T-helper 1 cell treated with Interleukin-12 subunit alpha and Interleukin-12 subunit beta and Interleukin-4 antibody, amounts not matched to agents 30 ng/mL and 1 ng/mL, for 36 hours (primary cell): ENCODE results near the gene CUX1. TPM values are rescaled to one million over a fixed set of nuclear protein-coding genes. Genes with fewer than 3 reads are reported as not detected.

ENCODE experiments used
- intact Hi-C: fragments of 100-400 bp; cut with micrococcal nuclease; formaldehyde crosslinking; loops from one replicate; pipeline ENCODE4 v1.15.1; 2024
- total RNA-seq: library from RNA; stranded (reverse); gene quantifications from 2 replicates; pipeline ENCODE4 v1.2.3, GENCODE V29; 2022

Gene CUX1
- total RNA-seq, 1 donor from 2014 or later, result 24.5 TPM

GRCh38 chr7:102255916-102256315, 438.5 kb downstream of the CUX1 start:
- intact Hi-C loops, result no loop called here

GRCh38 chr7:102258073-102258748, 440.8 kb downstream of the CUX1 start:
- intact Hi-C loops, result no loop called here

GRCh38 chr7:102258749-102259107, 441.3 kb downstream of the CUX1 start:
- intact Hi-C loops, result no loop called here

GRCh38 chr7:102260856-102261255, 443.4 kb downstream of the CUX1 start:
- intact Hi-C loops, result no loop called here

- intact Hi-C loops, result no loop called here
Measured at GRCh38 chr7:102261451-102261850, 444.0 kb downstream of the CUX1 start.

- intact Hi-C loops, result no loop called here
Measured at GRCh38 chr7:102262546-102262945, 445.1 kb downstream of the CUX1 start.

- intact Hi-C loops, result no loop called here
Measured at GRCh38 chr7:102264367-102264891, 447.0 kb downstream of the CUX1 start.

GRCh38 chr7:102266541-102266940, 449.1 kb downstream of the CUX1 start:
- intact Hi-C loops, result no loop called here

- intact Hi-C loops, result no loop called here
Measured at GRCh38 chr7:102268635-102269034, 451.2 kb downstream of the CUX1 start.

- intact Hi-C loops, result no loop called here
Measured at GRCh38 chr7:102270178-102270887, 452.9 kb downstream of the CUX1 start.

GRCh38 chr7:102271158-102271798, 453.9 kb downstream of the CUX1 start:
- intact Hi-C loops, result no loop called here

GRCh38 chr7:102272075-102272916, 454.9 kb downstream of the CUX1 start:
- intact Hi-C loops, result loop anchor here (1.0 kb wide), 3 partner anchors 584 to 729 kb away; no protein-coding TSS in a partner anchor

GRCh38 chr7:102272917-102273748, 455.7 kb downstream of the CUX1 start:
- intact Hi-C loops, result loop anchor here (1.0 kb wide), 3 partner anchors 585 to 730 kb away; no protein-coding TSS in a partner anchor

GRCh38 chr7:102273749-102274712, 456.6 kb downstream of the CUX1 start:
- intact Hi-C loops, result no loop called here

- intact Hi-C loops, result loop anchor here (5.0 kb wide), 1 partner anchor 177 kb away; no protein-coding TSS in a partner anchor
Measured at GRCh38 chr7:102275123-102275703, 457.8 kb downstream of the CUX1 start.

GRCh38 chr7:102277901-102278300, 460.5 kb downstream of the CUX1 start:
- intact Hi-C loops, result loop anchor here (5.0 kb wide), 1 partner anchor 174 kb away; no protein-coding TSS in a partner anchor

- intact Hi-C loops, result loop anchor here (1.0 to 5.0 kb wide), 2 partner anchors 111 to 173 kb away; no protein-coding TSS in a partner anchor
Measured at GRCh38 chr7:102279537-102280400, 462.3 kb downstream of the CUX1 start.
